Stimulated activated CD4-positive, alpha-beta T cell treated with anti-CD3 and anti-CD28 coated beads, Interleukin-4, amount 100 ng/mL, for 48 hours (primary cell): ENCODE measurements around the gene ATXN1.
"Not testable (repeated sequence)": the region's sequence is repeated elsewhere in the genome, so short reads cannot be mapped to it uniquely, and the experiment has no call there.

Experiments
- DNase-seq, 2 donors: peaks; one replicate each; pipeline ENCODE4 v3.0.0-alpha.2; 2020; ENCODE audit warnings: low read depth in 2 of 2

ATXN1 gene

GRCh38 chr6:16720861-16721260 is 40.4 kb downstream of the ATXN1 start:
- DNase-seq = no peak

DNA sequence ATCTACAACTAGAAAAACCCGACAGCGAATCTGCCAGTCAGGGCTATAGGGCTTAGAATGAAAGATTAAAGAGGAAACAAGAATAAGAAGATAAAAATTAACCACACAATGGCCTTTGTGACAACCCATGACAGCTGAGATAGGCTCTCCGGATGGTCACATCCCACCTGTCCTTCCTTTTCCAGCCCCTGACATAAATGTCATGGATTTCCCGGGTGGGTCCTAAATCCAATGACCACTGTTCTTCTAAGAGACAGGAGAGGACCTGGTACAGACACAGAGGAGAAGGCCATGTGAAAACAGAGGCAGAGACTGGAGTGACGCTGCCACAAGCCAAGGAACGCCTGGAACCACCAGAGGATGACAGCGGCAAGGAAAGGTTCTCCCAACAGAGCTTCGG is 41.8 kb downstream of the ATXN1 start:
- no peak for DNase-seq

GRCh38 chr6:16718356-16718755 is 42.9 kb downstream of the ATXN1 start:
- DNase-seq = no peak

- no peak for DNase-seq
Observed at GRCh38 chr6:16717275-16717942, 43.9 kb downstream of the ATXN1 start.

- no peak for DNase-seq
Observed at GRCh38 chr6:16716321-16716858, 44.9 kb downstream of the ATXN1 start.

- DNase-seq = no peak
Observed at GRCh38 chr6:16713597-16713996, 47.7 kb downstream of the ATXN1 start.

DNA sequence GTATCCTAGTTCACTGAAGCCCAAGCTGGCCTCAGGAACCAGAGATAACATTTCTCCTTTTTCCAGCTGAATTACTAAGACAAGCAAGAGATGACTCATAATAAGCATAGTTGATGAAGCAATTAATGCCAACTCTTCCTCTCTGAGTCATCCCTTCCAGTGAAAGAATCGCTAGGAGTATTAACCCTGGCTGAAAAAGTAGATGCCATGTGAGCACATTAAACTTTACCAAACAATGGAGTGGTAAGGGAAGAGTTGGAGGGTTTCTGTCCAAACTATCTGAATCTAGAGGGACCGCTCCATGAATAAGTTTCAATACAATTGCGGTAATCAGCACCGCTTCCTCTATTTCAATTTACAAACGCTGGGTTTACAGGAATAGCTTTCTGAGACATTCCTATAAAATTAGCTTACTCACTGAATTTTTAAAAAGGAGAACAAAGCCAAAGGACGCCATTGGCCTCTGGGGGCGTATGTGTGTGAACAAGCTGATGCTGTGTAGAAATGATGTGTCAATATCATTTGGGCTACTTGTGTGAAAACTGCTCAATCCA is 48.3 kb downstream of the ATXN1 start:
- no peak for DNase-seq

- no peak for DNase-seq
Observed at GRCh38 chr6:16712255-16712930, 48.9 kb downstream of the ATXN1 start.

DNA sequence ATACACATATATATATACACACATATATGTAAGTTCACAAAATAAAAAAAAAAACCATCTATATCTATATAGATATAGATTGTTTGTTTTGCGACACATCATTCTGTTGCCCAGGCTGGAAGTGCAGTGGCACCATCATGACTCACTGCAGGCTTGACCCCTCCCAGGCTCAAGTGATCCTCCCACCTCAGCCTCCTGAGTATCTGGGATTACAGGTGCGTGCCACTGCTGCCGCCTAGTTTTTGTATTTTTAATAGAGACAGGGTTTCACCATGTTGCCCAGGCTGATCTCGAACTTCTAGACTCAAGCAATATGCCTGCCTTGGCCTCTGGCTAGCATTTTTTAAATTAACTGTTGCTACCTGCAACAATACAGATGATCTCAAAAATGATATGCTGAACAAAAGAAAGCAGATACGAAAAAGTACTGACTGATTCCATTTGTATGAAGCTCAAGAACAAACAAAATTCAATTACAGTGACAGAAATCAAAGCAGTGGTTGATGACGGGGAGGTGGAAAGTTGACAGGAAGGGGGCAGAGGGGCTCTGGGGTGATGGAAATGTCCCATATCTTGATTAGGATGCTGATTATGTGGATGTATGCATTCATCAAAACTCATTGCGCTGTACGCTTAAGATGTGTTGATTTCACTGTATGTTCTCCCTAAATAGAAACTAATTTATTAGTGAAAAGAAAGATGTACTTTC is 49.6 kb downstream of the ATXN1 start:
- peak in 1 of 2 donors; percentile 47 for DNase-seq

DNA sequence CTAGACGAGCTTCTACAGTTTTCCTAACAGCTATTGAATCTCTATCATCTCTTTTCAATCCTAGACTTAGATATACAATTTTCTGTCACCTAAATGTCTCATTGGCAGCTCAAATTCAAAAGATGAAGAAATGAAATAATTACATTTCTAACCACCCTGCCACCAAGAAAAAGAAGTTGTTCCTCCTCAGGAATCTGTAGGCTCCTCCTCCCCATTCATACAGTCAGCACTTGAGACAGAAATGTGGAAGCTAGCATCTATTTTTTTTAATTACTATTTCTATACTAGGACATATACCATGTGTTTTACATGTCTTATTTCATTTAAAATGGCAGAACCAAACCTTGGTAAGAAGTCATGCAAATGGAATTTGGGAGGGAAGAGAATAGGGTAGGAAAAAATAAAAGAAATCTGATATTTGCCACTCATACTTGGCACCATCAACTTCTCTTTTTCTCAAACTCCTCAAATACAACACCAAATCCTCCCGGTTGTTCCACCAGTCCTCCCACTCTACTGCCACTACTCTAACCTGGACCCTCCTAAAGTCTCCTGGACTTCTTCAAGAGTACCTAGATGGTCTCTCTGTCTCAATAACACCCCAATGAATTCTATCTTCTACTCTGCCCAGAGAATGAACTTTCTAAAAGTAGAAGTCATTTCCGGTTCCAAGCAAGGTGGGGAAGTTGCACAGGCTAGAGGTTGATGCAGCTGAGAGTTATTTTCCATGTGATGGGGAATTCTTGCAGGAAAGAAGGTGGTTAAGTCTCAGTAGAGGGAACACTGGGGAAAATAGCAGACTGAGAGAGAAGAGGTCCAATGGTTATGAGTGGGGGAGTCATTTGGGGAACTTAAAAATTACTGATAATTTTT is 54.1 kb downstream of the ATXN1 start:
- DNase-seq = no peak

GRCh38 chr6:16706491-16706890 is 54.8 kb downstream of the ATXN1 start:
- not testable (repeated sequence) for DNase-seq

DNA sequence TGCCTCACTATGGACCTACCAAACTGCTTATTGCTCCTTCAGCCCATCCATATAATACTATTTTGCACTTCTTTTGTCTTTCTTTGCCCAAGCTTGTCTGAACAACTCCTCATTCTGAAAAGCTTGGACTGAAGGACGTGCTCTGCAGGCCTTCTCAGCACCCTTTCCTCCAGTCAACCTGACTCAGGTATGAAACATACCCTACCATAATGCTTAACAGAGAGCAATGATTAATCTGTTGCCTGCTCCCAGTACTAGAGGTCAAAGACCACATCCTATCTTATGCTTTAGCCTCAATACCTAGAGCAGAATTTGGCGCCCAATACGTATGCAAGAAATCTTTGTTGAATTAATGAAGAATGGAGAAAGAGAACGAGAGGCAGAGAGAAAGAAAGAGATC is 55.2 kb downstream of the ATXN1 start:
- no peak for DNase-seq

DNA sequence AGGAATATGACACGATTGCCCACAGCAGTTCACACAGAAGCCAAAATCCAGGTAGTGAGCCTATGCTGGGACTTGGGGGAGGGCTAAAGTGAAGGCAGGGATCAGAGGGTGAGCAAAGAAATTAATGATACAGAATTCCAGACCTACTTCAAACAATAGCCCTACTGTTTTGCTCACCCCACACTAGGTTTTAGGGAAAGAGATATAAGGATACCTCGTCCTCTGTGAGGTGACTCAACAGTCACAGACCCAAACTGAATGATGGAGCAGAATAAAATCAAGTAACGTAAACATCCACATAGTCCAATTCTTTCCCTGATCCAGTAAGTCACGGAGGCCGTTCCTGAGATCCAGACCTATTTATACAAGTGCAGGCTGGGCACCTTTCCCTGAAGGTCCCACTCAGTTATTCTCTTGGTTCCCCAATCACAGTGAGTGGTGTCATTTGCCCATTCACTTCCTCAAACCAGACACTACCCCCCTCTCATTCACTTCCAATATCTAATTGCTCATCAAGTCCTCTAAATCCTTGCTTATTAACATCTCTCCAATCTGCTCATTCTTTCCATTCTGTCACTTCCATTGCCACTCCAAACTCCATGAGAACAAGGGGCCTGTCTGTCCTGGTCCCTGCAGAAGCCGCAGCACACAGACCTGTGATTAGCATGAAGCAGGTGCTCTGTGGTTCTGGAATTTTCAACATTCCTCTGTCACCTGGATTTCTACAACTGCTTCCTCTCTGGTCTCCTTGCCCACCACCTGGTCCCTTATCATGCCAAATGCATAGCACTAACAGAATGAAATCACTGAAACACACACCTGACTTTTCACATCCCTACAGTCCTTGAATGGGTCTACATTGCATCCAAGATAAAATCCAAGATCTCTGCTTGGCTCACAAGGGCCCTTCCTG is 55.9 kb downstream of the ATXN1 start:
- no peak for DNase-seq

DNA sequence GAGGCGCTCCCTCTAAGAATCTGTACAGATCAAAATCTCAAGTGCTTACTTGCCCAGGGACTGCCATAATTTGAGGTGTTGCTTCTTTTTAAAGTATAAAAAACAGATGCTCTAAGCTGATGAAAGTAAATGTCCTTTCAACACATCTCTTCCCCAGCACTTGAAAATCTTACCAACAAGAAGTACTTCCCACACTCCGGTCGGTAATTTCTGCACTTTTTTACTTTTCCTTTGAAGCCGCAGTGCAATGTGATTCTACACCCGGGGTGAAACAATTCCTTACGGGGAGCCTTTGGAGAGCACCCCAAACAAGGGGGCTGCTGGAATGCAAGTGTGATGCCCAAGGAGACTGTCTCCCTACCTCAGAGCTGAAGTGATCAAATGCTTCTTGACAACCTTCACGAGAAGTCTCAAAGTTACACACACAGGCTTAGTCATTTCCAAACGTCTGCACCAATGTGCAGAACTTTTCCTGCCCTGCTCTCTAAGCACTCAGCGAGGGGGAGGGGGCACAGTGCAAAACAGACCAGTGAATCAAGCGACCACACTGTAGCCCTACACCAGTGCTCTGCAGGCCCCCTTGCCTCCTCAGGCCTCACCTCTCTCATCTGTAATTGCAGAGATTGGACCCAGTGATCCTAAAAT is 56.7 kb downstream of the ATXN1 start:
- DNase-seq = peak; percentile 42 to 62

- DNase-seq = not testable (repeated sequence)
Observed at GRCh38 chr6:16702627-16703378, 58.5 kb downstream of the ATXN1 start.

GRCh38 chr6:16700916-16701234 is 60.4 kb downstream of the ATXN1 start:
- no peak for DNase-seq

GRCh38 chr6:16700202-16700915 is 60.9 kb downstream of the ATXN1 start:
- no peak for DNase-seq
